Measurements from ENCODE around the gene FAM81A.
"Not testable (repeated sequence)": the region's sequence is repeated elsewhere in the genome, so short reads cannot be mapped to it uniquely, and the experiment has no call there.

FAM81A gene

GRCh38 chr15:59489485-59489884 lies 51.5 kb downstream of the FAM81A start:
- DNase-seq: not testable (repeated sequence)

- DNase-seq: no peak
Observed at GRCh38 chr15:59491062-59491461, 53.1 kb downstream of the FAM81A start.

DNA sequence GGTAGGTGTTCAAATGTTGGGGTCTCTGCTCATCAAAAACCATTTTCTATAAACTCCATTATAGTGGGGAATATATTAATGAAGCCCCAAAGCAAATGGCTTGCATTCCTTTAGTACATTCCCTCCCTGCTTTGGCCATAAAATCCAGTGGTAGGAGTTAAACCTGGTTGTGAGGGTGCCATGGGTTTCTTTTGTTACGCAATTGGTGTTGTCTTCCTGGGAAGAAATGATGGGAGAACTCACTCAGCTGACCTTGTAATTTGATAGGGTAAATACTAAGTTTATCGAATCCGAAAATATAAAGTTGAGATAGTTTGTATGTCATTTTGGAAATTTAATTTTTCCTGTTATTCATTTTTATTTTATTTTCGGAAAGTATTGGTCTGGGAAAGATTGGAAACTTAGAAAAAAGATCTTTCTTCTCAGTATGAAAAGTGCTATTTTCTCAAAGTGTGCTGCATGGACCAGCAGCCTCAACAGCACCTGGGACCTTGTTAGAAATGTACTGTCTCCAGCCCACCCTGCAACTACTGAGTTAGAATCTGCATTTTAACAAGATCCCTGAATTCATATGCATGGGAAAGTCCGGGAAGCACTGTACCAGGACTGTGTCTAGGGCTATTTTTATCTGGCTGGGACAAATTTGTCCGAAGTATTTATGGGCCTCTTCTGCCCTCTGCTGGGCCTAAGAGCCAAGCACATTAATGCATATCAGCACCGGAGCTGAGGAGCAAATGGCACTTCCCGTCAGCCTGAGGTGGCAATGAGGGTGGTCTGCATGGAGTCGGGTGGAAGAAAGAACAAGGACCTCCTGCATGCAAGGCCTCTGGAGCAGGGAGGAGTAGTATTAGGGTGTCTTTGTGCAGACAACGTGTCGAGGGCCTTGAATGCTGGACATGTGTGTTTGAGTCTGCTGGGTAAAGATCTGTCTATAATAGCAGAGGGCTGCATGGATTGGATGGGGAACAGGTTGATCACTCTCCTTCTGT lies 54.7 kb downstream of the FAM81A start:
- DNase-seq: peak; percentile 71

- peak; percentile 66 for DNase-seq
Observed at GRCh38 chr15:59501597-59501996, 63.6 kb downstream of the FAM81A start.

GRCh38 chr15:59515190-59515589 lies 77.2 kb downstream of the FAM81A start:
- no peak for DNase-seq

DNA sequence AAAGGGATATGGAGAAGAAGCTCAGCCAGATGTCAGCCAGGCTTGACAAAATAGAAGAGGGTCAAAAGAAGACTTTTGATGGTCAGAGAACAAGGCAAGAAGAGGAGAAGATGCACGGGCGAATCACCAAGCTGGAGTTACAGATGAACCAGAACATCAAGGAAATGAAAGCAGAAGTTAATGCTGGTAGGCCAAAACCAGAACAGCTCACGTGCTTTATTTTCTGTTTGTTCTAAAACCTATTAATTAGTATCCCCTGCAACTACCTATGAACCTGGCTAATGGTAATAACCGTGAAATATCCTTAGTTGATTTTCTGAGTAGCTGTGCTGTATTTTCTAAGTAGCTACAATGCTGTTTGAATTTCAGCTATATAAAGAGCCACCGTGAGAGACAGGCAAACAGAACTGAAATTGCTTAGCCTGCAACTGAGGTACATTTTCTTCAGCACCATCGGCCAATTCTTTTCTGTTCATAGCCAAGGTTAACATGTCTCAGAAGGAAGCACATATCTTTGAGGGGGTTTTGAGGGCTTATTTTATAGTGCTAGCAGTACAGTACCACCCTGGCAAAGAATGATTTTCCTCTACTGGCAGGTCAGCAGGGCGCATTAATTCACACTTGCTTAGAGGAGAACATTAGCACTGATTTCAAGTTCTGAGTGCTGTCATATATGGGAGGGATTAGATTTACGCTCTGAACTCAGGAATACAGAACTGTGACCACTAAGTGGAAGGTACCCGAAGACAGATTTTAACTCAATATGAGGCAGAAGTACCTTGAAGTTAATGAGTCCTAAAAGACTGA lies 78.9 kb downstream of the FAM81A start:
- no peak for DNase-seq

GRCh38 chr15:59519329-59519728 lies 81.3 kb downstream of the FAM81A start:
- no peak for DNase-seq

GRCh38 chr15:59521443-59521842 lies 83.5 kb downstream of the FAM81A start:
- DNase-seq: no peak

DNA sequence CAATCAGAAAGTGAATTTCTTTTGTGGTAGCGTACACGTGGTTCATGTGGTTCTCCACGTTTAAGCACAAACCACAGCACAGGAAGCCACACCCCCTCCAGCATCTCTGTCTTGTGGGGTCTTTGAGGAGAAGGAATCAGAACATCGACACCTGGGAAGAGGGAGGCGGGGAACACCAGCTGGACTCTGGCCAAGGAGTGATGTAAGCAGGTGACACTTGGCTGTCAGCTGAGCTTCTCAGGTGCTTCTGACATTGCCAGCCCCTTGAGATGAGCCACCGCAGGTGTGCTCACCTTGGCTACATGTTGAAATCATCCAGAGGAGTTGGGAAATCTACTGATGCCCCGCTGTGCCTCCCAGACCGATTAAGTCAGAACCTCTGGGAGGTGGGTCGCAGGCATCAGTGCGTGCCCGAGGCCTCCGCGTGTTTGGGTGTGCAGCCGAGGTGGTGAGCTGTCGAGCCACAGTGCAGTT lies 85.0 kb downstream of the FAM81A start:
- DNase-seq: no peak

- DNase-seq: no peak
Observed at GRCh38 chr15:59523702-59524101, 85.7 kb downstream of the FAM81A start.

GRCh38 chr15:59524331-59524731 lies 86.3 kb downstream of the FAM81A start:
- DNase-seq: no peak

GRCh38 chr15:59526466-59526865 lies 88.5 kb downstream of the FAM81A start:
- DNase-seq: not testable (repeated sequence)

- DNase-seq: no peak
Observed at GRCh38 chr15:59528429-59528828, 90.4 kb downstream of the FAM81A start.

- peak; percentile 88 for DNase-seq
Observed at GRCh38 chr15:59528961-59529402, 91.0 kb downstream of the FAM81A start.

DNA sequence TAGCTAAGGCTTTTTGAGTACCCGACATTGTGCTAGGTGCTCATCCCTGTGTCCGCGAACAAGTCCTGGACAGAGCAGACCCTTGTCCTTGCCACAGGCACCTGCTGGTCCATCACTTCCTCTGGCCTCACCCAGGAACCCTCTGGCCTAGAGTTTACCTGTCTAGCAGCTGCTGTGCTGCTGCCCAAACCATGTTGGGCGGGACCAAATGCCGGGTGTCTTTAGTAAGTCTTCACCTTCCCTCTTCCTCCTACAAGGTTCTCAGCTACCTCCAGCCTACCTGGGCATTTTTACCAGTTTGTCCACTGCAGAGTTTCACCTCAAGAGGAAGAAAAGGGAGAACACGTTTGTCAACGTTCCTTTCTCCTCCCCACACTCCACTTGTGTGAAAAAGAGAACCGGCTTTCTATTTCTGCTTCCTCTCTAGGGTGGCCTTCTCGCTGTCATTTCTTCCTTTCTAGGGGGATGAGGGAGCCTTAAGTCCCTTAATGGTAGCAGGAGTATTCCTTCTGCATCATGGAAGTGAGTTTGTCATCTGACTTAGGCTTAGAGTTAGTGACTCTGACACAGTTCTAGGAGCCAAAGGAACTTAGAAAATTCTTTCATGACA lies 93.2 kb downstream of the FAM81A start:
- DNase-seq: no peak

DNA sequence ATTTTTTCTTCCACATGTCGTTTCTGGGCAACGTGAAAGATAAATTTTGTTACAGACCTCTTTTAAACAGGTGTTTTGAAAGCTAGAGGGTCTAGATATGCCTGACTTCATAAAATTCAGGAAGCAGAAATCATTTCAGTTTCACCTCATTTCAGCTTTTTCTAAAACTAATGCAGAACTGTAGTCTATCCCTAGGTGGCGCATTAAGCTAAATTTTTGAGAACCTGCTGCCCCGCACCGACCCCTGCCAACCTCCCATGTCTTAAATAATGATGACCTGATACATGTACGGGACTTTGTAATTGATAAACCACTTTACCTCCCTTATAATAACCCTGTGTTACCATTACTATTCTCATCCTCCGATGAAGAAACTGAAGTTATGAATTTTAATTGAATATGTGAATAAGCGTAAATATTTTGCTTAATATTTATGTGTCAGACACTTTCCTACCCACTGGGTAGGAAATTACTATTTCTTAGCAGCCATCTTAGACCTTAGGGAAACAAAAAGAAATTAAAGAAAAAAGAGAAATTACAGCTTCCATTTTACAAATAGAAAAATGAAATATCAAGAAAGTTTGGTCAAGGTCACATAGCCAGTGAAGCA lies 94.9 kb downstream of the FAM81A start:
- DNase-seq: peak; percentile 27

DNA sequence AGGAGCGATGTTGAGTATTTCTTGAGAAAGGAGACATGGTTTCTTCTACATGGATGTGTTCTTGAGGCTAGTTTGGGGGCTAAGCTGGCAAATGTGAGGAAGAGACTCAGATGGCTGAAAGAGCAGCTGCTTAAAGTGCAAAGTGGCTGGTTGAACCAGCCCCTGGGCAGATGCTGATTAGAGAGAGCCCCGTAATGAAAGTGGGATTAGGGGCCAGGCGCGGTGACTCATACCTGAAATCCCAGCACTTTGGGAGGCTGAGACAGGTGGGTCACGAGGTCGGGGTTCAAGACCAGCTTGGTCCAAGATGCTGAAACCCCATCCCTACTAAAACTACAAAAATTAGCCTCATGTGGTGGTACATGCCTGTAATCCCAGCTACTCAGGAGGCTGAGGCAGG lies 98.6 kb downstream of the FAM81A start:
- no peak for DNase-seq

DNA sequence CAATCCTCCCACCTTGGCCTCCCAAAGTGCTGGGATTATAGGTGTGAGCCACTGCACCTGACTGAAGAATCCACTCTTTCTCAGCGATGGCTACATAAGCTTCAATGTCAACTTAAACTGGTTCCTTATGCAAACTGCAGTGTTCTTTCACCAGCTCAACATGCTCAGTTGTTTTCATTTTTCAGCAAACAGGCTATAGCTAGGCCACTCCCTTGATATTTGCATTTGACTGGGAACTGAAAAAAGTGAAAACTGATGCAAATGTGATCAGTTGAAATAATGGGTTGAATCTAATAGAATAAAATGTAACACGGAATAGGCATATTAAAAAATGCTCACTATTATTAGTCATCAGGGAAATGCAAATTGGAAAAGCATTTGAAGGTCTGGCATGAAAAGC lies 99.4 kb downstream of the FAM81A start:
- DNase-seq: no peak

DNA sequence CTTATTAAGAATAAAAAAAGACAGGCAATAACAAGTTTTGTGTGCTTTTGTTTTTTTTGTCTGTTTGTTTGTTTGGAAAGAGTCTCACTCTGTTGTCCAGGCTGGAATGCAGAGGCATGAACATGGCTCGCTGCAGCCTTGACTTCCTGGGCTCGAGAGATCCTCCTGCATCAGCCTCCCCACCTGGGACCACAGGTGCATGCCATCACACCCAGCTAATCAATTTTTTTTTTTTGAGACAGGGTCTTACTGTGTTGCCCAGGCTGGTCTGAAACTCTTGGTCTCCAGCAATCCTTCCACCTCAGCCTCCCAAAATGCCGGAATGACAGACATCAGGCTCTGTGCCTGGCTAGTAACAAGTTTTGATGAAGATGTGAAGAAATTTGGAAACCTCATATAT lies 100.5 kb downstream of the FAM81A start:
- no peak for DNase-seq

- DNase-seq: no peak
Observed at GRCh38 chr15:59539799-59540198, 101.8 kb downstream of the FAM81A start.

GRCh38 chr15:59540654-59541053 lies 102.7 kb downstream of the FAM81A start:
- no peak for DNase-seq

DNA sequence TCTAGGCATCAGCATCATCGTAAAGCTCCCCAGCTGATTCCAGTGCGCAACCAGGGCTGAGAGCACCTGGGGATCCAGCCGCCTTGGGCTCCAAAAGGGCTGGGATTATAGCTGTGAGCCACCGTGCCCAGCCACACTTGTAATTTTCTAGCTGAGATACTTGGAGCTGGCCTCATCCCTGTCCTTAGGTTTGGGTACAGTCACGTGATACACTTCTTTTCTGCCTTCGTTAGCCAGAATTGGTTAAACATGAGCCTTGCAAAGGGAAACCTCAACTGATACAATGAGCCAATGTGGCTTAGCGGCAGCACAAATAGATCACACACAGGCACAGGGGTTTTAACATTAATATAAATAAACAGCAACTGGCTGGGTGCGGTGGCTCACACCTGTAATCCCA lies 103.8 kb downstream of the FAM81A start:
- DNase-seq: no peak
